Activated T-cell treated with anti-CD3 and anti-CD28 coated beads for 4 hours (primary cell): ENCODE measurements around the gene AGTRAP.

Source experiments
- DNase-seq: peaks from one replicate; pipeline ENCODE4 v3.0.0-alpha.2; 2020

The AGTRAP gene

GRCh38 chr1:11736746-11737639 lies 1.1 kb downstream of the AGTRAP start:
- DNase-seq, result no peak

- no peak for DNase-seq
Measured at GRCh38 chr1:11738096-11738495, 2.2 kb downstream of the AGTRAP start.

- DNase-seq, result no peak
Measured at GRCh38 chr1:11738783-11739182, 2.8 kb downstream of the AGTRAP start.

GRCh38 chr1:11740258-11741192 lies 4.6 kb downstream of the AGTRAP start:
- no peak for DNase-seq

GRCh38 chr1:11741482-11741881 lies 5.5 kb downstream of the AGTRAP start:
- DNase-seq, result no peak

- no peak for DNase-seq
Measured at GRCh38 chr1:11741919-11742558, 6.1 kb downstream of the AGTRAP start.

- DNase-seq, result no peak
Measured at GRCh38 chr1:11744287-11744686, 8.4 kb downstream of the AGTRAP start.

GRCh38 chr1:11746092-11746491 lies 10.2 kb downstream of the AGTRAP start:
- no peak for DNase-seq

GRCh38 chr1:11746795-11747487 lies 11.0 kb downstream of the AGTRAP start:
- DNase-seq, result no peak

- DNase-seq, result no peak
Measured at GRCh38 chr1:11748294-11749202, 12.6 kb downstream of the AGTRAP start.

GRCh38 chr1:11749203-11749689 lies 13.3 kb downstream of the AGTRAP start:
- no peak for DNase-seq

- no peak for DNase-seq
Measured at GRCh38 chr1:11749996-11750395, 14.1 kb downstream of the AGTRAP start.

GRCh38 chr1:11751087-11751486 lies 15.2 kb downstream of the AGTRAP start:
- no peak for DNase-seq

GRCh38 chr1:11752359-11753088 lies 16.6 kb downstream of the AGTRAP start:
- DNase-seq, result no peak

- no peak for DNase-seq
Measured at GRCh38 chr1:11753555-11754208, 17.7 kb downstream of the AGTRAP start.

GRCh38 chr1:11757047-11757446 lies 21.1 kb downstream of the AGTRAP start:
- no peak for DNase-seq

GRCh38 chr1:11759791-11760190 lies 23.9 kb downstream of the AGTRAP start:
- no peak for DNase-seq

GRCh38 chr1:11761285-11761684 lies 25.3 kb downstream of the AGTRAP start:
- no peak for DNase-seq

- no peak for DNase-seq
Measured at GRCh38 chr1:11761988-11762406, 26.1 kb downstream of the AGTRAP start, which contains the start of gene C1orf167. Gene C1orf167 (plus strand): TSS chr1:11762193. CDS start chr1:11764401, 2,208 bp downstream.

GRCh38 chr1:11764115-11764514 lies 28.2 kb downstream of the AGTRAP start:
- DNase-seq, result no peak
